CD14-positive monocyte (primary cell): ENCODE results near the gene ZNF789. TPM values are rescaled to one million over a fixed set of nuclear protein-coding genes. Genes with fewer than 3 reads are reported as not detected.

ENCODE experiments used
- DNase-seq, 3 donors: peaks; one replicate each; pipeline ENCODE4 v3.0.0-alpha.2; 2011 to 2022
- H2AFZ ChIP-seq: 2 replicates; pipeline ENCODE4 v1.6.0; 2012; ENCODE audit warnings: mild to moderate bottlenecking, low read depth, low read length, inconsistent platforms; ENCODE audit not compliant: insufficient read depth, poor library complexity, severe bottlenecking
- H3K27ac ChIP-seq, 2 donors: 1 replicate in 1 of 2; 2 replicates in 1 of 2; pipeline ENCODE4 v1.5.1; 2012 to 2013; ENCODE audit warnings: low read length in 2 of 2, control low read depth in 1 of 2, inconsistent platforms in 1 of 2, low read depth in 1 of 2, mild to moderate bottlenecking in 1 of 2
- H3K27me3 ChIP-seq, 2 donors: one replicate each; pipeline versions ENCODE4 v1.6.0 to v1.6.1; 2011 to 2013; ENCODE audit warnings: low read length in 2 of 2; ENCODE audit not compliant: control insufficient read depth in 2 of 2, insufficient read depth in 2 of 2
- H3K36me3 ChIP-seq, 2 donors: replicated peaks in 1 of 2; 1 replicate in 1 of 2; 2 replicates in 1 of 2; pipeline versions ENCODE4 v1.5.1 to v1.6.1; 2012 to 2013; ENCODE audit warnings: low read length in 2 of 2, control low read depth in 1 of 2, inconsistent platforms in 1 of 2, mild to moderate bottlenecking in 1 of 2; ENCODE audit not compliant: insufficient read depth in 2 of 2, control insufficient read depth in 1 of 2
- H3K4me1 ChIP-seq, 2 donors: 1 replicate in 1 of 2; 2 replicates in 1 of 2; pipeline versions ENCODE4 v1.5.1 to v1.6.1; 2012 to 2013; ENCODE audit warnings: low read length in 2 of 2, control low read depth in 1 of 2, inconsistent platforms in 1 of 2, mild to moderate bottlenecking in 1 of 2, moderate library complexity in 1 of 2; ENCODE audit not compliant: insufficient read depth in 2 of 2, control insufficient read depth in 1 of 2
- H3K4me2 ChIP-seq: replicated peaks from 2 replicates; pipeline ENCODE3; 2012; ENCODE audit warnings: low read length, moderate library complexity, mild to moderate bottlenecking; ENCODE audit not compliant: poor library complexity, severe bottlenecking; ENCODE audit errors: extremely low read depth
- H3K4me3 ChIP-seq, 3 experiments: fragments of 200-600 bp in 1 of 3; sonication (generic) in 1 of 3; replicated peaks in 1 of 3; 1 replicate in 2 of 3; 2 replicates in 1 of 3; pipeline ENCODE4 v1.5.1; 2011 to 2013; ENCODE audit warnings: low read length in 3 of 3, mild to moderate bottlenecking in 3 of 3, control low read depth in 2 of 3, low read depth in 2 of 3, inconsistent platforms in 1 of 3, moderate library complexity in 1 of 3
- H3K79me2 ChIP-seq: 2 replicates; pipeline ENCODE4 v1.6.0; 2012; ENCODE audit warnings: mild to moderate bottlenecking, control low read depth, inconsistent platforms, low read length, moderate library complexity; ENCODE audit not compliant: insufficient read depth
- H3K9ac ChIP-seq: 2 replicates; pipeline ENCODE4 v1.6.0; 2017; ENCODE audit warnings: low read length, mild to moderate bottlenecking; ENCODE audit not compliant: insufficient read depth, poor library complexity, severe bottlenecking
- H3K9me3 ChIP-seq, 2 donors: replicated peaks in 1 of 2; 1 replicate in 1 of 2; 2 replicates in 1 of 2; pipeline versions ENCODE4 v1.5.1 to v1.6.1; 2012 to 2013; ENCODE audit warnings: low read length in 2 of 2, control low read depth in 1 of 2; ENCODE audit not compliant: control insufficient read depth in 1 of 2, insufficient read depth in 1 of 2
- H4K20me1 ChIP-seq: 2 replicates; pipeline ENCODE4 v1.6.0; 2012; ENCODE audit warnings: mild to moderate bottlenecking, low read length, control low read depth, moderate library complexity; ENCODE audit not compliant: insufficient read depth
- H3K27ac Mint-ChIP-seq, 7 donors: one replicate each; pipeline ENCODE4 v1.8.0; 2020; ENCODE audit warnings: mild to moderate bottlenecking in 7 of 7, mixed read lengths in 7 of 7, moderate library complexity in 6 of 7, inconsistent platforms in 2 of 7
- H3K27me3 Mint-ChIP-seq, 3 donors: one replicate each; pipeline ENCODE4 v1.8.0; 2021 to 2022; ENCODE audit warnings: low read depth in 3 of 3, mild to moderate bottlenecking in 3 of 3, mixed read lengths in 3 of 3, moderate library complexity in 3 of 3, inconsistent platforms in 1 of 3
- H3K36me3 Mint-ChIP-seq, 2 donors: one replicate each; pipeline ENCODE4 v1.8.0; 2020; ENCODE audit warnings: mixed read lengths in 2 of 2, inconsistent platforms in 1 of 2, mild to moderate bottlenecking in 1 of 2
- H3K4me1 Mint-ChIP-seq: one replicate; pipeline ENCODE4 v1.8.0; 2020; ENCODE audit warnings: mild to moderate bottlenecking, mixed read lengths
- H3K4me3 Mint-ChIP-seq, 2 donors: one replicate each; pipeline ENCODE4 v1.8.0; 2020; ENCODE audit warnings: mild to moderate bottlenecking in 2 of 2, mixed read lengths in 2 of 2, moderate library complexity in 1 of 2
- H3K9me3 Mint-ChIP-seq, 7 donors: one replicate each; pipeline ENCODE4 v1.8.0; 2020 to 2022; ENCODE audit warnings: mixed read lengths in 7 of 7, mild to moderate bottlenecking in 6 of 7, moderate library complexity in 6 of 7, inconsistent platforms in 2 of 7
- CTCF ChIP-seq: fragments of 200-600 bp; IDR thresholded peaks from one replicate; pipeline ENCODE4 v1.8.0; 2022; ENCODE audit warnings: antibody characterized with exemption, mild to moderate bottlenecking
- WGBS: methylation state at CpG from one replicate; pipeline ENCODE4 v1.1.5; 2013; ENCODE audit warnings: missing lambda C conversion rate; ENCODE audit not compliant: insufficient coverage; 5-methylcytosine and 5-hydroxymethylcytosine counted together
- intact Hi-C, 2 donors: fragments of 100-400 bp; cut with micrococcal nuclease; formaldehyde crosslinking; loops; one replicate each; pipeline versions ENCODE4 v1.15.0 to v1.15.1; 2023
- polyA plus RNA-seq, 3 donors: library from polyadenylated mRNA; depleted of rRNA in 1 of 3; unstranded in 2 of 3; stranded (reverse) in 1 of 3; fragments of 300-500 nt in 2 of 3; fragments of >200 nt in 1 of 3; fragmentation: Illumina TruSeq in 2 of 3; gene quantifications; 1 replicate in 2 of 3; 2 replicates in 1 of 3; pipeline ENCODE4 v1.2.3, GENCODE V29; 2012 to 2021

ZNF789 gene
- polyA plus RNA-seq, 3 donors, result 1.8 to 10.4 (median 2.5) TPM

GRCh38 chr7:99448855-99449254, 23.8 kb upstream of the ZNF789 start:
- Histone ChIP-seq H3K9me3 (no peaks in the 10 kb centered on the region), H4K20me1 (peaks cover 15% of the 10 kb centered on the region), H3K4me2 (no peak overlapping the region), H3K4me3 (no peak overlapping the region), H3K27ac (no peak overlapping the region), H3K79me2 (peaks cover 1% of the 10 kb centered on the region), H3K36me3 (peaks cover 83 to 98% of the 10 kb centered on the region in 2 donors), H3K9ac (no peak overlapping the region), H3K27me3 (no peaks in the 10 kb centered on the region), H3K4me1 (no peaks in the 10 kb centered on the region), H2AFZ (no peak overlapping the region)
- DNase-seq, result no peak
- intact Hi-C loops, result no loop called here
- peak overlapping the region in 3 of 7 donors; percentile 56 to 75 (median 57) for H3K27ac Mint-ChIP-seq
- WGBS, result 97% methylated on average over 9 of the region's 10 CpGs
- TF ChIP-seq CTCF, result no peak
- peaks cover 0 to 2% (median 0%) of the 10 kb centered on the region in 7 donors for H3K9me3 Mint-ChIP-seq
- H3K36me3 Mint-ChIP-seq, result peaks cover 69 to 92% of the 10 kb centered on the region in 2 donors
- H3K4me1 Mint-ChIP-seq, result no peaks in the 10 kb centered on the region
- H3K4me3 Mint-ChIP-seq, result no peak overlapping the region
- peaks cover 0 to 1% (median 0%) of the 10 kb centered on the region in 3 donors for H3K27me3 Mint-ChIP-seq

- TF ChIP-seq CTCF, result no peak
- no peak for DNase-seq
- no peaks in the 10 kb centered on the region for H3K4me1 ChIP-seq
- Mint-ChIP-seq H3K9me3 (peaks cover 0 to 2% (median 0%) of the 10 kb centered on the region in 7 donors), H3K4me3 (no peak overlapping the region), H3K36me3 (peaks cover 72 to 92% of the 10 kb centered on the region in 2 donors), H3K27me3 (peaks cover 0 to 1% (median 0%) of the 10 kb centered on the region in 3 donors), H3K4me1 (no peaks in the 10 kb centered on the region), H3K27ac (peak overlapping the region in 2 of 7 donors; percentile 35 to 51)
- no peak overlapping the region for H3K4me3 ChIP-seq
- intact Hi-C loops, result no loop called here
- H3K9ac ChIP-seq, result no peak overlapping the region
- no peaks in the 10 kb centered on the region for H3K27me3 ChIP-seq
- WGBS, result 95% methylated on average over 5 of the region's 5 CpGs
- H3K27ac ChIP-seq, result no peak overlapping the region
- no peak overlapping the region for H3K4me2 ChIP-seq
- H3K79me2 ChIP-seq, result no peaks in the 10 kb centered on the region
- no peaks in the 10 kb centered on the region for H3K9me3 ChIP-seq
- no peak overlapping the region for H2AFZ ChIP-seq
- peaks cover 86 to 98% of the 10 kb centered on the region in 2 donors for H3K36me3 ChIP-seq
- peaks cover 20% of the 10 kb centered on the region for H4K20me1 ChIP-seq
Measured at GRCh38 chr7:99449326-99449725, 23.4 kb upstream of the ZNF789 start.
